Limb (tissue), 2 donors: ENCODE measurements around the gene EGFLAM.
"Not testable (repeated sequence)": the region's sequence is repeated elsewhere in the genome, so short reads cannot be mapped to it uniquely, and the experiment has no call there.

Source experiments
- DNase-seq, 2 donors: peaks; one replicate each; pipeline ENCODE4 v3.0.0-alpha.2; 2016; ENCODE audit errors: extremely low spot score in 2 of 2

The EGFLAM gene

DNA sequence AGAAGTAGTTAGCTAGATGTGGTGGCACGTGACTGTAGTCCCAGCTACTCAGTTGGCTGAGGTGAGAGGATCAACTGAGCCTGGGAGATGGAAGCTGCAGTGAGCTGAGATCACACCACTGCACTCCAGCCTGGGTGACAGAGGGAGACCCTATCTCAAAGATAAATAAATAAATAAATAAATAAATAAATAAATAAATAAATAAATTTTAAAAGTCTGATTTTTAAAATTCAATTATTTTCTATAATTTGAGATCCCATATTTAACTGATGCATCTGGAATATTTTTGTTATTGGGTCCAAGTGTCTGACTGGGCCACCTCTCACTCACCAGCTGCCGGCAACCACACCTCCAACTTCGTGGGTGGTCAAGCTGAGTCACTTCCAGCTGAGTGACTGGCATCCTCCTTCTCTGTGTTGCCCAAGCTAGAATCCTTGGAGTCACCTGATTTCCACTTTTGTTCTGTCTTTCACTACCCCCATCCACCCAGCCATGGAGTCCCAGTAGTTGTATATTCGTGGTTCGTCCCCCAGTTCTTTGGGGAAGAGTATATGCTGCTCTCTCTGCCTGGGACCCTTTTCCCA, 70.9 kb downstream of the EGFLAM start:
- DNase-seq, result no peak

DNA sequence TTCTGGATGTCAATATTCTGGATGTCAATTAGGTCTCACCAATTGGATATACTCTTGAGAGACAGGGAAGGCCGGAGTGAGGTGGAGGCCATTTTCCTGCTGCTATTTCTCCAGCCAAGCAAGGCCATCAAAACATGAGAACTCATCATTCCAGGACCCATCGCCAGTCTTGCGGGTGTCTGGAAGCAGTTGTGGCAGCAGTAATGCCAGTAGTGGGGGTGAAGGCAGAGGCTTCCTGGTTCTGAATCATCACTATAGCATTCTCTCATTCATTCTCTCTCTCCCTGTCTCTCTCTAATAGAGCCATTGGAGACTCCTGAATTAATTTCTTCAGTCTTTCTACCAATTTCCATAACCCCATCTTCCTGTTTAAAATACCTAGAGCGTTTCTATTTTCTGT, 71.8 kb downstream of the EGFLAM start:
- no peak for DNase-seq

DNA sequence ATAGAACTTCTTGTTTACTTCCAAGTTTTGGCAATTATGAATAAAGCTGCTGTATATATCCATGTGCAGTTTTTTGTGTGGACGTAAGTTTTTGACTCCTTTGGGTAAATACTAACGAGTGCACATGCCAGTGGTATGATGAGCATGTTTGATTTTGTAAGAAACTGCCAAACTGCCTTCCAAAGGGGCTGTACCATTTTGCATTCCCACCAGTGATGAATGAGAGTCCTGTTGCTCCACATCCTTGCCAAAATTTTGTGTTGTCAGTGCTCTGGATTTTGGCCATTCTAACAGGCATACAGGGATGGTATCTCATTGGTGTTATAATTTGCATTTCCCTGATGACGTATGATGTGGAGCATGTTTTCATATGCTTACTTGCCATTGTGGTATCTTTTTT, 73.5 kb downstream of the EGFLAM start:
- no peak for DNase-seq

- not testable (repeated sequence) for DNase-seq
Observed at GRCh38 chr5:38333181-38333580, 74.8 kb downstream of the EGFLAM start.

DNA sequence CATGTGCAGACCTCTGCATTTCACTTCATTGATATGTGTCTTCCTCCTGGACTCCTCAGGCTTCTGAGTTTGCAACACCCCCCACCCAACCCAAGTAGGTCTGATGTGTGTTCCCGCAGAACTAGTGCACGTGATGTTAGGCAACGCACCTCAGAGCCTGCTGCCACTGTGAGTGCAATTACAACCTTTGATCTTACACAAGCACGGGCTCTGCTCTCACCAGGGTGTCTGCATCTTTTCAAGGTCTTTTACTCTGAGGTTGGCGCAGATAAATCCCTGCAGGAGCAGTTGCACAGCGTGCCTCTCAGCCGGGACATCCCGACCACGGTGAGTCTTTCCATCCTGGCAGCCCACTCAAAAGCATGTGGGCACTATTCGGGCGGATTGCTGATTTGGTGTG, 80.1 kb downstream of the EGFLAM start:
- no peak for DNase-seq

DNA sequence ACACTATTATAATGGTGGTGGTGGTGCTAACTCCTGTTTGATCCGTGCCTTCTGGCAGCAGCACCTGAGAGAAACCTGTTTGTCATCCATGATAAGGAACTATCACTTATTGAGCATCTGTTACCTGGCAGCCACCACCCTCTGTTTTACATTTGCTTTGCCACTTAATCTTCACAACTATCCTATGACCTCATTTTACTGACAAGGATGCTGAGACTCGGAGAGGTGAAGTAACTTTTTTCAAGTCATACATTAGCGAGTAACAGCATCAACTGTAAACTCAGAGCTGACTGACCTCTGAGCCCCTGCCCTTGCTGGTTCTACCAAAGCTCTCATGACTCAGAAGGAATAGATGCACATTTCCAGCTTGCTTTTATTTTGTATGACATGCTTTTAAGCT, 81.1 kb downstream of the EGFLAM start:
- no peak for DNase-seq

- no peak for DNase-seq
Observed at GRCh38 chr5:38341056-38341455, 82.7 kb downstream of the EGFLAM start.

DNA sequence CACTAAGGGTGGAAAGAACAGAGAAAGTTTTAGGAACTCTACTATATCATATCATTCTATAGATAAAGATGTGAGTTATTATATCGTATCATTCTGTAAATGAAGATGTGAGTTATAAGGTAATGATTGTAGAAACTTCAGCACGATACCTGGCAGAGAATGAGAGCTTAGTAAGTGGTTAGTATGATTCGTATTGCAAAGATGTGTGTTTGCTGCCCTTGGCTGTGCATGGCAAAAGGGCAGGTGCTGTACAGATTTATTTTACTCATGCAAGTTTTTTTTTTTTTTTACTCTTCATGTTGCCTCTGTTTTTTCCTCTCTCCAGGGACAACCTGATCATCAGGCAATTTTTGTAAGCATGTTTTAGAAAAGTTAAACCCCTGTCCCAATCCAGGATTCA, 83.3 kb downstream of the EGFLAM start:
- DNase-seq, result no peak

- DNase-seq, result no peak
Observed at GRCh38 chr5:38342261-38342660, 83.9 kb downstream of the EGFLAM start.

- DNase-seq, result no peak
Observed at GRCh38 chr5:38344891-38345290, 86.5 kb downstream of the EGFLAM start.

- DNase-seq, result no peak
Observed at GRCh38 chr5:38346593-38346992, 88.2 kb downstream of the EGFLAM start.

DNA sequence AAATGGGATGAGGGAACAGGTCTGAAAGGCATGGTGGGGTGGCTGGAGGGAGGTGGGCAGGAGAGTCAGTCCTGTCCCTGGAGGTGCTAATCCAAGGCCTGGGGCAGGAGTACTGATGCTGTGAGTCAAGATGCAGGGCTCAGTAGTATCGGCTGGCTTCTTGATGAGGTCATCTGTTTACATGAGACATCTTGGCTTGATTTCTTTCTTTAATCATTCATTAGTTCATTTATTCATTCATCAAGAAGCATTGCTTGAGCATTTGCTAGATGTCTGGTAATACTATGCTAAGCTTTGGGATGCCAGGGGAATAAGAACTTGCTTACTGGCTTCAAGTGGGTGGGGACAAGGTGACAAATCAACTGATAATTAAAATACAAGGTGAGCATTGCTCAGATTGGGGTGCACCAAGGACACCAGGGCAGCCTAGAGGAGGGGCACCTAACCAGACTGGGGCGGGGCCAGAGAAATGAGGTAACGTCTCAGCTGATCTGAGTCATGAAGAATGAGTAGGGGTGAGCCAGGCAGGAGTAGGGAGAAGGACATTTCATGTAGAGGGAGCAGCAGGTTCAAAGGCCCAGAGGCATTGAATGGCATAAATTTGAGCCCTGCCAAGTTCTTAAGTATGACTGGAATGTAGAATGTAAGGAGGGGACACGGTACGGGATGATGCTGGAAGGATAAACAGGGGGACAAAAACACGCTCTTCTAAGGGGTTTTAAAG, 88.8 kb downstream of the EGFLAM start:
- no peak for DNase-seq

GRCh38 chr5:38347896-38348295, 89.5 kb downstream of the EGFLAM start:
- no peak for DNase-seq

- DNase-seq, result no peak
Observed at GRCh38 chr5:38360323-38361061, 102.1 kb downstream of the EGFLAM start.

DNA sequence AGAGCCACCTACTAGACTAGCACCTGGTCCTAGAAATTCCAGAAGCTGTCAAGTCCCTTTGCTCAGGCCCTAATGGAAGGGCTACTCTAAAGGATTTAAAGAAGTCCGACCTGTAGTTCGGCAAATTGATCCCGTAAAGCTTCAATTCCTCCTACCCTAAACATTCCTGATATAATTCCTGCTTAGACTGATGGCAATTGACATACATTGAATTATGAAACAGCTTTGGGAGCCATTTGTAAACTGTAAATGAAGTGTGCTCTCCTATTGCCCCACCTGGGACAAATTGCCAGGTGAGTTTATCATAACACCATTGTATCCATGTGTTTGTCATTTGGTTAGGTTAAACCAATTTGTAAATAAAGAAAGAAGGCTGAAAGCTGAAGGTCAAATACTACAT, 104.4 kb downstream of the EGFLAM start:
- DNase-seq, result no peak

GRCh38 chr5:38364825-38365224, 106.5 kb downstream of the EGFLAM start:
- DNase-seq, result no peak

GRCh38 chr5:38367410-38367809, 109.1 kb downstream of the EGFLAM start:
- no peak for DNase-seq

GRCh38 chr5:38367966-38368365, 109.6 kb downstream of the EGFLAM start:
- no peak for DNase-seq

- peak in 1 of 2 donors; percentile 10 for DNase-seq
Observed at GRCh38 chr5:38369692-38370091, 111.3 kb downstream of the EGFLAM start.

DNA sequence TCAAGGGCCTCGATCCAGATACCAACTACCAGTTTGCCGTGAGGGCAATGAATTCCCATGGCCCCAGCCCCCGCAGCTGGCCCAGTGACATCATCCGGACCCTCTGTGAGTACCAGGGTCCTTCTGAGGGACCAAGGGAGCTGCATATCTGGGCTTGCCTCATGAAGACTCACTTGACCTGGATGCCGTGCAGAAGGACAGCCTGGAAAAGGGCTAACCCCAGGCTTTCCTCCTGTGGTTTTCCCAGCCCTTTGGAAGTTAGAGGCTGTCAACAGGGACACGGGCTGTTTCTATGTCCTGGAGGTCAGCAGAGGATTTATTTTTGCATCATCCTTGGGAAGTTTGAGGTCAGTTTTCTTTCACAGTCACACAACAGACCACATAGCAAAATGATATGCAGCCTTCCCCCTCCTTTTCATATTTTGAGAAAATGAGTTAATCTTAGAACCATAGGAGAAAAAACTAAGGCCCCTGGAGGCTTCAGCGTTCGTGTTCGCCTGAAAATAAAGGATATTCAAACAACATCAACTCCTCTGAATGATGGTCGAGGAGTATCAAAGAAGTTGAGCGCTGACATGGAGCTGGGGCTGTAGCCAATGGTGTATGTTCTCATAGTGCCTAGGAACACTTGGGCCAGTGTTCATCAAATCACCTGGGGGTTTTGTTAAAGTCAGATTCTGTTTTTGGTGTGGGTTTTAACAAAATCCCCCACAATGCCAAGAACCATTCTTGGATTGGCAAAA, 112.2 kb downstream of the EGFLAM start:
- DNase-seq, result no peak

DNA sequence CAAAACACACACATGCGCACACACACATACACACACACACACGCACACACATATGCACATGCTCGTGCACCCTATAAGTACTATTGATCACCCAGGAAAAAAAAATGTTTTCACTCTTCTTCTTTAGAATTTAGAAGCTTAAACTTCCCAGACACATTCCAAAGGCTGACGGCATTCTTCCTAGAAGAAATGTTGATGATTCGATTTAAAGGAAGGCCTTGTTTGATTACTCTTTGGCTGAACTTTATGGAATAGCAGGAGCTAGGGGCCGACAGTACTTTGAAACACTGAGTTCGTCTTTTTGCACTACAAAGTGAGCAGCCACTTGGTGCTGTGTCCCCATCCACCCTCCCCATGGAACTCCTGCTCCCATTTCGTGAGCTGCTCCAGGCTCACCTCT, 113.2 kb downstream of the EGFLAM start:
- no peak for DNase-seq

- peak in 1 of 2 donors; percentile 12 for DNase-seq
Observed at GRCh38 chr5:38373743-38374142, 115.4 kb downstream of the EGFLAM start.
